Suppressor macrophage treated with lipopolysaccharide for 4 hours (primary cell): ENCODE data around the gene MORN4.
"Not testable (repeated sequence)": the region's sequence is repeated elsewhere in the genome, so short reads cannot be mapped to it uniquely, and the experiment has no call there.

ENCODE experiments used
- DNase-seq: peaks from one replicate; pipeline ENCODE4 v3.0.0-alpha.2; 2020

The MORN4 gene

DNA sequence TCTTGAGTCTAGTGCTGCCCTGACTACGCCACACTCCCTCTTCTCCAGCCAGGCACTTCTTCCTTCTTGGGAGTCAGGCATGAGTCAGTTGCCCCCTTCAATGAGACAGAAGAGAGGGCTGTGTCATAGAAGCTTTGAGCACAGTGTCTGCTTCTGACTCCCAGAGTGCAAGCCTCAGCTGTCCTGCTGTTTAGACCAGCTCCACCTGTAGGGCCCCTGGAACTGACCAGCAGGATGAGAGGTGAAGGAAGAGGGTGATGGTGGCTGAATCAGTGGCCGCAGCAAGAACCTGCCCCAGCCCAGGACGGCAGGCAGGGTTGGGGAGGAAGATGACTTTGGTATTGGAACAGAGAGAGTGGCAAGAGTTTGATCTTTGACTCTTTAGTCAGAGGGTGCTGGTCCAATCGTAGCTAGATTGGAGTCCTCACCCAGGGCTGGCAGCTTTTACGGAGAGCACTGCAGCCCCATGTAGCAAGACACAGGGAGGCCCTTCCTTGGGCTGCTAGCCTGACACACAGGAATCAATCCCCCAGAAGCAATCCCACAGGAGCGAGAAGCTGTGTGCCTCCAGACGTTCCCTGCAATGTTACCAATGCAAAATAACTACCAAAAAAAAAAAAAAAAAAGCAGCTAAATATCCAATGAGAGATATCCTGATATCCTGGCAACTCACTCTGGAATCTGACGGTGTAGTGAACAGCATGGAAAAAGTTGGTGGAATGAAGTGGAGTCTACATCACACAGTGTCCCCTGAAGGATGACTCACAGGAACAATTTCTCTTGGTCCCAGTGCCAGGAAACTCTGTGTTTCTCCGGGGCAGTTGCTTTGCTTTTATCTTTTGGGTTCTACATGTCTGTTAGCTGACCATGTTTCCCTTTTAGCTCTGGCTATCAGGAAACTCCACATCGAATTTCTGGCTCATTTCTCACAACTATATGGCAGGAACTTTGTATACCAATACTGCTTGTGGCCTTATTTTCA lies 36.9 kb downstream of the MORN4 start:
- DNase-seq = peak; percentile 57

DNA sequence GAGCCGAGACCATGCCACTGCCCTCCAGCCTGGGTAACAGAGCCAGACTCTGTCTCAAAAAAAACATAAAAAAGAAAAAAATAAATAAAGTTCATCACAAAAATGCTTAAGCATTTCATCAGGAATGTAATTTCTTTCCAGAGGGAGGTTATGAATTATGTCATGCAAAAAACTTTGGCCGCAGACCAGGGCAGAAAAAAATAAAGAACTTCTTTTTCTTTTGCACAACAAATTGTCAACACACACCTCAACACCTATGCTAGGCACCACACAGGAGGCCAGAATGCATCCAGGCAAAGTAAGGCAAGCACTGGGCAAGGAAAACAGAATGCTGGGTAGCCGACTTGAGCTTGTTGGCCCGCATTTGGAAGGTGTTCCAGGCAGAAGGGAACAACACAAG lies 39.9 kb downstream of the MORN4 start:
- DNase-seq = no peak

DNA sequence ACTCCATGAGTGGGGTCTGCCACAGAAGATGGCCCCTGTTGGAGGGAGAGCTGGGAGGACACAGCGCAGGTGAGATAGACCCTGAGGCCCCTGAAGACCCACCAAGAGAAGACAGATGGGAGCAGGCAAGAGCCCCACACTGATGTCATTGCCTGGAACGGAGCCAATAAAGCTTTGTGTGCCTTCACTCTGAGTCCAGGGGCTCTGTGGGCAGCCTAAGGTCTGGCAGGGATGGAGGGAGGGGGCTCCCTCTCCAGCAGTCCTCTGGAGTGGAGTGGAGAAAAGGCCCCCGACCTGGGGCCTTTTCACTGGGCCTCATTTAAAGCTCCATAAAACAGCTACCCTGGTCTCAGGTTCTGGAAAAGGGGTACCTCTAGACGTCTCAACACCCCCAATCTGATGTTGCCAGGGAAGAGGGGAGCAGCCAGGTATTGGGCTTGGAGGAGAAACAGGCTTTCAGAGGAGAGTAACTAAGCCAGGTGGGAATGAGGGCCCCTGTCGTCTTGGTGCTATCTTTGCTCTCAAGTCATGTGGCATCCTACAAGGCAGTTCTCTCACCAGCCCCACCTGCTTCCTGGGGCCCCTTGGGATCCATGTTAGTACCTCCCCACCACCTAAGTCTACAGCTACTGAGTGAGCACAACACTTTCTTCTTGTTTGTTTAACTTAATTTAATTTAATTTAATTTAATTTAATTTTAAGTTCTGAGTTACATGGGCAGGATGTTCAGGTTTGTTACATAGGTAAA lies 42.4 kb downstream of the MORN4 start:
- no peak for DNase-seq

DNA sequence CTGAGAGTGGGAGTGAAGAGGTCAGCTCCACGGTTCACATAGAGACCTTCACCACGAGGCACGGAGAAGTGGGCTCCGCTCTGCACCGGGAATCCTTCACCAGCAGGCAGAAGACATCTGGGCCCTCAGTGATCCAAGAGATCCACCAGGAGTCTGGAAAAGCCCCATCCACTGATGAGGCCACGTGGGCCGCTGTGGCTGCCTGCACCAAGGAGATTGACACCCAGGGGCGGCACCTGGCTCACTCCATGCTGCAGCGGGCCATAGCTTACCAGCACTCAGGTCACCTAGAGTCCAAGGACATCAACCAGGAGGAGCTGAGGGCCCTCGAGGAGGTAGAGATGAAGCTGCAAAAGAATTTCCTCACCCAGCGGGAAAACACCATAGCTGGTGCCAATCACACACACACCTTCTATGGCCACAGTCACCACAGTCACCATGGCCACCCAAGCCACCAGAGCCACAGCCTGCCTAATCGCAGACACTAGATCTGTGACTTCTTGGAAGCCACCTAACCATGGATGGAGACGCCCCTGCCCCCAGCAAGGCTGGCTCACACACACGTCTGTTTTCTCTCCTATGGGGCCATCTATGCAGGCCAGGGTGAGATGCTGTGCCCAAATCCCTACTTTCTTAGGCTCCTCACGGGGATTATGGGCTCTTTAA lies 43.1 kb downstream of the MORN4 start:
- no peak for DNase-seq

DNA sequence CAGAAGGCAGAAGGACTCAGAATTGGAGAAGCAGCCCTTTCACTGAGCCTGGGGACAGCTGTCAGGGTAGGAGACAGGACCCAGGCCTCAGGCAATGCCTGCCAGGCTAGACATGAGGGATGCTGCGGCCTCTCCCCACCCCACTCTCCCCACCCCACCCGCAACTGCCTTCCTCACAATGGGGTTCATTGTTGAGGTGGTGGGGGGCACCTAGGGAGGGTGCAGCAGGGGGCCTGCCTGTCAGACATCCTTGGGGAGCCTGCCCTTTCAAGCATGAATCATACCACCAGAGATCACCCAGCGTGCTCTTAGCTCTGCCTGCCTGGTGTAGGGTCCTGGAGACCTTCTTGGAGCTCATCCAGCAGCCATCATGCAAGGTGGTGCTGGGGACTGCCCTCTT lies 43.8 kb downstream of the MORN4 start, which contains the start of gene C10orf62:
Gene C10orf62 (plus strand): TSS at position 243 of the 400 bp plus-strand sequence. CDS start 177 bp downstream, outside the sequence.
- DNase-seq = no peak

DNA sequence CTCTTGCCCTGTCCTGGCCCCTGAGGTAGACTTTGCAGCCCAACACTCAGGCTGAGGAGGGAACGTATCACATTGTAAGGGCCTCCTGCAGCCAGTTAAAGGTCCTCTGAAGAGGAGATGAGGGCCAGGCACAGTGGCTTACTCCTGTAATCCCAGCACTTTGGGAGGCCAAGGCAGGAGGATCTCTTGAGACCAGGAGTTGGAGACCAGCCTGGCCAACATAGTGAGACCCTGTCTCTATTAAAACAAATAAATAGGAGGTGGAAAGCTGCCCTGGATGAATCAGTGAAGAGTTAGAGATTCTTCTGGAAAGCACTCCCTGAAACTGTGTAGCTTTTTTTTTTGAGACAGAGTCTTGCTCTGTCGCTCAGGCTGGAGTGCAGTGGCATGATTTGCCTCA lies 46.1 kb downstream of the MORN4 start:
- no peak for DNase-seq

DNA sequence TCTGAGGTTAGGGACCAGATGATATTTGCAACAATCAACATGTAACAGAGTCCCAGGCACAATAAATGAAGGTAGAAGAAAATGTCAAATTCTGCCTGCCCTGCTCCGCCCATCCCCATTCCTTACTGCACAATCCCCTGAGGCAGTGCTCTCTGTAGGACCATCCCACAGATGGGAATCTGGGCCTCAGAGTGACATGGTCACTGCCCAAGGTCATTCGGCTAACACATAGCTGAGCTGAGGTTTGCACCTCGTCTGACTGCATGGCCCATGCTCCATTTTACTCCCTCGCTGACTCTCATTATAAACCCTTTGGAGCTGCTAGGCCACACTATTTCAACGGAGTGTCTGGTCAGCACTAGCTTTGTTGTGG lies 47.9 kb downstream of the MORN4 start:
- no peak for DNase-seq

DNA sequence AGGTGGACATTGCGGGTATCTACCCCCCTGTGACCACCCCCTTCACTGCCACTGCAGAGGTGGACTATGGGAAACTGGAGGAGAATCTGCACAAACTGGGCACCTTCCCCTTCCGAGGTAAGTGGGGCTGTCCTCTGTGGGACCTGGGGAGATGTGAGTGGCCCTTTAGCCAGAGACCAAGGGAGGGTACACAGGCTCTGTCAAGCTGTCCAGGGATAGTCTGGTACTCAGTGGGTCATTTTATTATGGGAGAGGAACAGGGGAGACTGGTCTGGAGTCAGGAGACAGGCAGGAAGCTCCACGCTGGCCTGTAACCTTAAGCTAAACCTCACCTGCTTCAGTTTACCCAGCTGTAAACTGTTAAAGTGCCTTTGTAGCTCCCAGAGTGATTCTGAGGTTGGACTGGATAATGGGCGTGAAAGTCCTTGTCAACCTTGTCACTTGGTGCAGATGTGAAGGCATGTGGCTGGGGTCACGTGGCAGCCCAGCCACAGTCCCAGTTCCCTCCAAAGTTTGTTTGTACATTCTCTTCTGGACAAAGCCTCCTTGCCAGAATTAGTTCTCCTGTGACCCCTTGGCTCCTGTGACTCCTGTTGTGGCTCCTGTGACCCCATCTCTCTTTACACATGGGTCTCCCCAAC lies 48.4 kb downstream of the MORN4 start:
- no peak for DNase-seq

DNA sequence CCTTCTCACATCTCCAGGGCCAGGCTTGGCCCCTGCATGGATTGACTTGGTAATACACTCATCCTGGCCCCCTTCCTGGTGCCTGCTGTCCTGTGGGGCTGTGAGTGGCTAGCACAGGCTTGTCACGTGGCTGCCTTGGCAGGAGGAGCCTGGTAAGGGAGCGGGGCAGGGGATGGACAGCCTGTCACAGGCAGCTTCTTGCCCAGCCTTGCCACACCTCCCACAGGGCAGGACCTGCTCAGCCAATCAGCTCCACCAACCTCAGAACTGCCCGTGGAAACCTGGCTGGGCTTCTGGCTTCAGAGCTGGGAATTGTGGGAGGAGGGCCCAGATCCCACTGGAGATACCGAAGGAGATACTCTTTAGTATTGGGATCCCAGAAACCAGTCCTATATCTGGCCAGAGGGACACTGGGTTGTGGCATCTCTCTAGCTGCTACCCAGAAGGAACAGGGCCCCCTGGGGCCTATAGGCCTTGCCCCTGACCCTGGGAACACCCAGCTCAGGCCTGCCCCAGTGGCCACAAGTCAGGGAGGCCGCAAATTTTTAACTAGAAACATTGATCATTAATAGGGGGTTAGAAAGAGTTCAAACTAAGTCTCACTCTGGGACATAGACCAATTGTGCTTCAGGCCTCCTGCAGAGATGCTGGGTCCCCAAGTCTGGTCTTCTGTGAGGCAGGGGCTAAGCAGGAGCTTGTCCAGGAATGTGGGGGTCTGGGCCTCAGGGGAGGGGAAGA lies 49.1 kb downstream of the MORN4 start, which contains the start of gene HOGA1:
Gene HOGA1 (plus strand): TSS at position 330 of the 738 bp plus-strand sequence. CDS start 315 bp downstream, at position 645.
- DNase-seq = no peak

DNA sequence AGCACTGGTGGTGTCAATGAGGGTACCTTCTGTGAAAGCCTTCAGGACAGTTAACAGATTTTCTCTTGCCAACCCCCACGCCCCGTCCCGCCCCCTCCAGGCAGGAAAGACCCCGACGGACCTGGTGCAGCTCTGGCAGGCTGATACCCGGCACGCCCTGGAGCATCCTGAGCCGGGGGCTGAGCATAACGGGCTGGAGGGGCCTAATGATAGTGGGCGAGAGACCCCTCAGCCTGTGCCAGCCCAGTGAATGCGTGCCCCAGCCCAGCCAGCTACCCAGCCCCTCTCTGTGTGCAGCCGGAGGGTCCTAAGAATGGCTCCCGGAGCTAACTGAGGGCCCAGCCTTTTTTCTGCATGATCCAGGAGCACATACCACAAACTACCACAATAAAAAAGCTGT lies 49.8 kb downstream of the MORN4 start:
- DNase-seq = no peak

DNA sequence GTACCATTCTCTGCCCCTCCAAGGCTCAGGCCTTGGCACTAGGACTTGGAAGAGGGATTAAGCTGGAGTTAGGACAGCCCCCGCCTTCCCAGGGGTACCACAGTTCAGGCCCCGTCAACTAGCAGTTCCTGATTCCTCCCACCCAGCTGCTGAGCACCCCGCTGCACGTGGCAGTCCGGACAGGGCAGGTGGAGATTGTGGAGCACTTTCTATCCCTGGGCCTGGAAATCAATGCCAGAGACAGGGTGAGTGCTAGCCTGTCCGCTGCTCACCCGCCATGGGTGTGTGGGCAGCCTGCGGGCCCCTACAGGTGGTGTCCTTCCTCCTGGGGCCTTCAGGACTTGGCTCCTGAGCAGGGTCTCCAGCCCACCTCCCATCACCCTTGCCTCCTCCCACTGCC lies 51.1 kb downstream of the MORN4 start:
- DNase-seq = no peak

DNA sequence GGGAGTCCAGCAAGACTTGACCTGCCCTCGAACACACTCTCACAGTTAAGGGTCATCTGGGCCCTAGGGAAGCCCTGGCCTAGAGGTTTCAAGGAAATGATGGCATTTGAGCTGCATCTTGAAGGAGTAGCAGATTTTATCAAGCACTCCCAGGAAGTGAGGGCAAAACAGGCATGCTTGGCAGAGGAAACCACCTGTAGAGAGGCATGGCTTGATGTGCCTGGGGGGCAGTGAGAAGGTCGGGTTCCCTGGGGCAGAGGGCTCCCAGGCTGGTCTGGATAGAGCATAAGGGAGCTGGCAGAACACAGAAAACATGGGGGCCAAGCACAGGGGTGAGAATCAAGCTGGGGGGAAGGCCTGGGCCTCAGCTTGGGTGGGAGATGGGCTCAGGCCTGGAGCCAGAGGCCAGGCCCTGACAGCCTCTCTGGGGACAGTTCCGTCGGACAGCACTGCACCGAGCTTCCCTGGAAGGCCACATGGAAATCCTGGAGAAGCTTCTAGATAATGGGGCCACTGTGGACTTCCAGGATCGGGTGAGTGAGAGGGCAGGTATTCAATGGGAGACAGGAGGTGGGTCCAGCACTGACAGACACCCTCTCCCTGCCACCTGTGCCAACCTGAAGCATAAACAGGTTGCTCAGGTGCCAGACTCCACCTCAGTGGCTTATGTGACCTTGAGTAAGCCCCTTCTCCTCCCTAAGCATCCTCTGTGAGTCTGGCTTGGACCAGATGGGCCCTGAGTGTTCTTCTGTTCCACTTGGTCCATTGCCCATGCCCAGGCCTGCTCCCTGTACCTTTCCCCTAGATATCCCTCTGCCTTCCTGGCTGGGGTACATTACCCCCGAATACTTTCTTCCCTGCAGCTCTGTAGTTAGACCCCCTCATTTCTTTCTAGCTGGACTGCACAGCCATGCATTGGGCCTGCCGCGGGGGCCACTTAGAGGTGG lies 52.6 kb downstream of the MORN4 start:
- no peak for DNase-seq

DNA sequence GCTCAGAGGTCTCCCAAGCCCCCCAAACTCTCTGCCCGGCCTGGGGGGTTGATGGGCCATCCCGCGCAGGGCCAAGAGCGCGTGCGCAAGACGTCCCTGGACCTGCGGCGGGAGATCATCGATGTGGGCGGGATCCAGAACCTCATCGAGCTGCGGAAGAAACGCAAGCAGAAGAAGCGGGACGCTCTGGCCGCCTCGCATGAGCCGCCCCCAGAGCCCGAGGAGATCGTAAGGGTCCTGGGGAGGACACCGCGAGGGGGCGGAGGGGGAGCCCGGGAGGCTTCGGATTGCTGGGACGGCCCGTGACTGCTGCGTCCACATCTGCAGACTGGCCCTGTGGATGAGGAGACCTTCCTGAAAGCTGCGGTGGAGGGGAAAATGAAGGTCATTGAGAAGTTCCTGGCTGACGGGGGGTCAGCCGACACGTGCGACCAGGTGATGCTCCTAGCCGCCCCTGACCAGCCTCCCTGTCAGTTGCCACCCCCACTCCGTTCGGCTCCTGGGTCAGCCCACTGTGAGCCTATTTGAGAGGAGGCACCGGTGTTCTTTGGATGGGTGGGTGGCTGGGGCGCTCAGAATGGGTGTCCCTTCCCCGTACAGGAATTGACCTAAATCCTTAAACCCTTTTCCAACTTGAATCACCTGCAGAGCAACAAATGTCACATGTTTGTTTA lies 55.0 kb downstream of the MORN4 start:
- no peak for DNase-seq

DNA sequence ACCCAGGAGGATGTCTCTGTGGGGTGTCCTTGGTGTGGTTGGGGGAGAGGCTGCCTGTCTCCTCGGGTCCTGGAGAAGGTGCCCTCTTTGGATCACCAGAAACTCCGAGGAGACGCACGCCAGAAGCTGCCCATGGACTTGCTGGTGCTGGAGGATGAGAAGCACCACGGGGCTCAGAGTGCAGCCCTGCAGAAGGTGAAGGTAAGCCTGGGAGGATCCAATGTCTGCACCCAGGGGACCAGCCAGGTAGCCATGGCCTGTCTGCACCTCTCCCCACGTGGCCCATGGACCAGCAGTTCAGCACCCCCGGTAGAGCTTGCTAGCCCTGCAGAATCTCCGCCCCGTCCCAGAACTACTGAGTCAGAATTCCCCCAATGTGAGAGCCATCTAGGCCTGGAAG lies 55.6 kb downstream of the MORN4 start:
- DNase-seq = no peak

DNA sequence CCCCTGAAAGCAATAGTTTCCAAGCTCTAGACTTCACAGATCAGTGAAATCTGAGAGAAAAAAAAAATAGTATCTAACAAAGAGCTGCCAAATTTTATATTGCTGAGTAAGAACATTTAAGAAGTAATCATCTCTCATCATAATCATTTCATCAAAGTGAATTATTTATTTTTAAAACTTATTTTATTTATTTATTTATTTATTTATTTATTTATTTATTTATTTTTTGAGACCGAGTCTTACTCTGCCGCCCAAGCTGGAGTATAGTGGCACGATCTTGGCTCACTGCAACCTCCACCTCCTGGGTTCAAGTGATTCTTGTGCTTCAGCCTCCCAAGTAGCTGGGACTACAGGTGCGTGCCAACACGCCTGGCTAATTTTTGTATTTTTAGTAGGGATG lies 56.8 kb downstream of the MORN4 start:
- DNase-seq = not testable (repeated sequence)

DNA sequence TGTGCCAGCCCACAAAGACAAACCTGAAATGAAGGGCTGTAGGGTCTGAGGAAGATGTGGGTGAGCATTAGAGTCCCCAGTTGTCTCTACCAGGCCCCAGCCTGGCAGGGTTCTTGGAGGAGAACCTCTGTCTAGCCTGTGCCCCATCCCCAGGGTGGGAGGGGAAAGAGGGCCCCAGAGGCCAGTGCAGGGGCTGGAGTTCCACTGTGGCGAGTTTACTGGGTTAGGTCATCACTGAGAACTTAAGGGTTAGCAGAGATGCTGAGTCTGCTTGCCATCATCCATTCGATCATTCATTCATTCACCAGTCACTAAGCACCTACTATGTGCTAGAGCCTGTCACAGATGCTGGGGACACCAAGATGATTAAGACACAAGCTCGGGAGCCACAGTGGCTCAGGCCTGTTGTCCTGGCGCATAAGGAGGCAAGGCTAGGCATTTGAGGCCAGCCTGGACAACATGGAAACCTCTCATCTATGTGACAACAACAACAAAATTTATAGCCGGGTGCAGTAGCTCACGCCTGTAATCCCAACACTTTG lies 58.1 kb downstream of the MORN4 start:
- DNase-seq = no peak

DNA sequence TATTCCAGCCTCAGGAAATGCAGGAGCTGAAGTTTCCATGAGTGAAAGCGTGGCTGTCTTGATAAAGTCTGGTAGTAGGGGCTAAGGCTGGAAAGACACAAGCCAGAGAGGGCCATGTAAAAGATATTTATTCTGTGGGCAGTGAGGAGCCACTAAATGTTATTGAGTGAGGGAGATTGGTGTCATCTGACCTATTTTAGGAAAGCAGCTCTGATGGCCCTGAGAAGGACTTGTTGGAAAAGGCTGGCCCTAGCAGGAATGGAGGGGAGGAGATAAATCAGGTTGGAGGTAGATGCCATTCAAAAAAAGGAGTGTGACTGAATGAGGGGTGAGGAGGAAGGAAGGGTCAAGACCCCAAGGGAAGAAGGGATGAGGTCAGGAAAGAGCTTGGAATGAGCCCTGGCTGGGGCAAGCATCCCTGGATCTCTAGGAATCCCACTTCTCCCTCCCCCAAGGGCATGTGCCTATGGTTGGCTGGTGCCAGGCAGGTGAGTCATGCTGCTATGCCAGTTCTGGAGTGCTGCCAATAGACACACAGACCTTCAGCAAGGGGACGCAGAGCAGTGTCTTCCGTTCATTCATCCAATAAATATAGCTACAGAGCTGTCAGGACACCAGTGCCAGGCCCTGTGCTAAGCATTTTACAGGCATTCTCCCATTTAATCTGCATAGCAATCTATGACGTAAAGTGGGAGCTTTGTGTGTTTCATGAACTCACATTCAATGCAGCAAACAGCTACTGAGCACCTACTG lies 58.8 kb downstream of the MORN4 start:
- peak; percentile 39 for DNase-seq

DNA sequence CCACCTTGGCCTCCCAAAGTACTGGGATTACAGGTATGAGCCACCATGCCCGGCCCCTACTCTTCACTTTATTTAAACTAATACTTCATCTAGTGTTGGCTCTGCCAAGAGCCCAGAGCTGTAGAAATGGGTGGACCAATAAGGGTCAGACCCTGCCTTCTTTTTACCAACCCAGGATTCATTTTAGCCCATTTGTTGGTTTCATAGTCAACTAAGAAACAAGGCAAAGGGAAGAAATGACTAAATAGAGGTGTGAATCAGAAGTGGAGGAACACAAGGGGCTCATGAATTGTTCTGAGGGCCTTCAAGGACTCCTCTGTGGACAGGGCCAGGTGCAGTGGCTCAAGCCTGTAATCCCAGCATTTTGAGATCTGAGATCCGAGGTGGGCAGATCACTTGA lies 59.6 kb downstream of the MORN4 start:
- no peak for DNase-seq

DNA sequence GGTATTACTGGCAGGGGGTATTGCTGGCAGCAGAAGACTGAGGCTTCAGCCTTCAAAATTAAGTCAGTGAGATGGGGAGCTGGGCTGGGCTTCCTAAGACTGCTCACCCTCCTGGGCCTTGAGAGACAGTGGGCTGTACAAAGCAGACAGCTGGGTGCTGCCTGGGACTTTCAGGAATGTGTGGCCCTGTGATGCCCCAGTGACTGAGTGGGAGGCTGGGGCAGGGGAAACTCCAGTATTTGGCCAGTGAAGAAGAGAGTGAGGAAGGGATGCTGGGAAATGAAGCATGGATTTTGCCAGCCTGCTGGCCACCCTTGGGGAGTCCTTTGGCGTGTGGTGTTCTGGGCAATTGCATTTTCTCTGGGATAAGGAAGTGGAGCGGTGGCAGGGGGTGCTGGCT lies 60.3 kb downstream of the MORN4 start:
- peak; percentile 54 for DNase-seq
